AG04450 (cell line): ENCODE results near the gene UNC13A. TPM values are rescaled to one million over a fixed set of nuclear protein-coding genes. Genes with fewer than 3 reads are reported as not detected.

ENCODE experiments used
- CTCF ChIA-PET: fragments of 300-600, 350-600 bp; formaldehyde crosslinking; extraction: SDS; loops from one replicate; lab custom pipeline; 2022; ENCODE audit warnings: antibody characterized with exemption, inconsistent platforms; lab: Charles Lee
- POLR2A ChIA-PET: fragments of 350-600 bp; formaldehyde crosslinking; extraction: SDS; loops from one replicate; lab custom pipeline; 2021; ENCODE audit warnings: antibody characterized with exemption, inconsistent platforms; lab: Yijun Ruan, JAX
- DNase-seq: peaks from one replicate; pipeline ENCODE4 v3.0.0-alpha.2; 2011; ENCODE audit warnings: low read depth, low spot score
- H3K27ac ChIP-seq: one replicate; pipeline ENCODE4 v1.5.1; 2012; ENCODE audit warnings: low read depth, low read length, control low read depth
- H3K27me3 ChIP-seq: one replicate; pipeline ENCODE4 v1.6.0; 2012; ENCODE audit warnings: low read length; ENCODE audit not compliant: control insufficient read depth, insufficient read depth
- H3K4me3 ChIP-seq: 2 replicates; pipeline ENCODE4 v1.5.1; 2011; ENCODE audit warnings: mild to moderate bottlenecking, low read depth, low read length, control low read depth
- H3K9me3 ChIP-seq: 2 replicates; pipeline ENCODE4 v1.5.1; 2012; ENCODE audit warnings: low read length; ENCODE audit not compliant: control insufficient read depth, insufficient read depth
- CTCF ChIP-seq: IDR thresholded peaks from 2 replicates; pipeline ENCODE4 v1.5.1; 2011; ENCODE audit warnings: low read depth, low read length, control low read depth, inconsistent platforms
- polyA plus RNA-seq: library from polyadenylated mRNA; depleted of rRNA; stranded (reverse); fragments of >200 nt; gene quantifications from 2 replicates; pipeline ENCODE4 v1.2.3, GENCODE V29; 2011

UNC13A gene
- polyA plus RNA-seq, 1 experiment, result 0.04 TPM

GRCh38 chr19:17616686-17616960, 71.5 kb downstream of the UNC13A start:
- no peak for TF ChIP-seq CTCF
- ChIA-PET POLR2A (no interaction called here), CTCF (no interaction called here)
- 0 out of 2 replicates have a peak overlapping the region, but pooled peaks have one; percentile 22 for H3K4me3 ChIP-seq
- peaks cover 8% of the 10 kb centered on the region for H3K9me3 ChIP-seq
- no peak overlapping the region for H3K27ac ChIP-seq
- peaks cover 5% of the 10 kb centered on the region for H3K27me3 ChIP-seq
- DNase-seq, result no peak

GRCh38 chr19:17615889-17616685, 72.1 kb downstream of the UNC13A start:
- ChIA-PET POLR2A (no interaction called here), CTCF (no interaction called here)
- H3K9me3 ChIP-seq, result peaks cover 4% of the 10 kb centered on the region; the same call in 1 of the 2 replicates
- 0 out of 2 replicates have a peak overlapping the region, but pooled peaks have one; percentile 22 for H3K4me3 ChIP-seq
- no peak for DNase-seq
- H3K27ac ChIP-seq, result no peak overlapping the region
- peaks cover 4% of the 10 kb centered on the region for H3K27me3 ChIP-seq
- no peak for TF ChIP-seq CTCF

GRCh38 chr19:17614476-17614875, 73.7 kb downstream of the UNC13A start:
- TF ChIP-seq CTCF, result no peak
- no peak for DNase-seq
- peaks cover 4% of the 10 kb centered on the region; the same call in 1 of the 2 replicates for H3K9me3 ChIP-seq
- no peak overlapping the region for H3K27ac ChIP-seq
- no peak overlapping the region for H3K4me3 ChIP-seq
- POLR2A ChIA-PET, result no interaction called here
- CTCF ChIA-PET, result interaction anchor here (0.6 kb wide), 1 partner anchor 314 kb away, joined by 4 read pairs; no protein-coding TSS in a partner anchor
- H3K27me3 ChIP-seq, result peaks cover 4% of the 10 kb centered on the region

- no peak for TF ChIP-seq CTCF
- ChIA-PET CTCF (no interaction called here), POLR2A (no interaction called here)
- H3K4me3 ChIP-seq, result no peak overlapping the region
- DNase-seq, result no peak
- H3K9me3 ChIP-seq, result no peaks in the 10 kb centered on the region; the same call in 1 of the 2 replicates
- H3K27ac ChIP-seq, result no peak overlapping the region
- peaks cover 4% of the 10 kb centered on the region for H3K27me3 ChIP-seq
These were observed 76.5 kb downstream of the UNC13A start for GRCh38 chr19:17611462-17612244.

- H3K4me3 ChIP-seq, result no peak overlapping the region
- DNase-seq, result no peak
- H3K27ac ChIP-seq, result no peak overlapping the region
- ChIA-PET POLR2A (interaction anchor here (0.6 kb wide), 1 partner anchor 191 kb away, joined by 4 read pairs; the partner anchor contains the start of gene MVB12A), CTCF (no interaction called here)
- no peak for TF ChIP-seq CTCF
- H3K27me3 ChIP-seq, result peaks cover 4% of the 10 kb centered on the region
- peaks cover 10% of the 10 kb centered on the region for H3K9me3 ChIP-seq
These were observed 77.8 kb downstream of the UNC13A start for GRCh38 chr19:17610384-17610783.
